MM.1S (cell line): ENCODE results near the gene SRPK2.

ENCODE experiments used
- DNase-seq: peaks from one replicate; pipeline ENCODE4 v3.0.0-alpha.2; 2015
- H2AFZ ChIP-seq: fragments of 300-600 bp; sonication (generic); 2 replicates; pipeline ENCODE4 v1.6.0; 2016; ENCODE audit warnings: antibody characterized with exemption, low read length
- H3F3A ChIP-seq: fragments of 300-600 bp; sonication (generic); 2 replicates; pipeline ENCODE4 v1.6.1; 2016; ENCODE audit warnings: mild to moderate bottlenecking, antibody characterized with exemption, low read length, moderate library complexity, mixed read lengths; ENCODE audit not compliant: insufficient read depth
- H3K27ac ChIP-seq: fragments of 300-600 bp; sonication (generic); 2 replicates; pipeline ENCODE4 v1.5.1; 2016; ENCODE audit warnings: mild to moderate bottlenecking, low read length
- H3K27me3 ChIP-seq: fragments of 300-600 bp; sonication (generic); replicated peaks from 2 replicates; pipeline ENCODE4 v1.6.0; 2016; ENCODE audit warnings: low read length; ENCODE audit not compliant: insufficient read depth
- H3K36me3 ChIP-seq: fragments of 300-600 bp; sonication (generic); replicated peaks from 2 replicates; pipeline ENCODE4 v1.6.1; 2016; ENCODE audit warnings: mild to moderate bottlenecking, low read length, mixed read lengths; ENCODE audit not compliant: insufficient read depth
- H3K4me1 ChIP-seq: fragments of 300-600 bp; sonication (generic); 2 replicates; pipeline ENCODE4 v1.6.1; 2016; ENCODE audit warnings: low read length, mixed read lengths
- H3K4me2 ChIP-seq: fragments of 300-600 bp; sonication (generic); 2 replicates; pipeline ENCODE4 v1.6.0; 2016; ENCODE audit warnings: low read depth, low read length
- H3K4me3 ChIP-seq: fragments of 300-600 bp; sonication (generic); 2 replicates; pipeline ENCODE4 v1.5.1; 2016; ENCODE audit warnings: low read length, mixed read lengths
- H3K79me2 ChIP-seq: fragments of 300-600 bp; sonication (generic); 2 replicates; pipeline ENCODE4 v1.6.1; 2016; ENCODE audit warnings: mixed run types, low read length, mixed read lengths
- H3K9ac ChIP-seq: fragments of 300-600 bp; sonication (generic); 2 replicates; pipeline ENCODE4 v1.6.1; 2016; ENCODE audit warnings: low read length, mixed read lengths
- H3K9me2 ChIP-seq: fragments of 300-600 bp; sonication (generic); replicated peaks from 2 replicates; pipeline ENCODE4 v1.6.1; 2016; ENCODE audit warnings: mild to moderate bottlenecking, low read length, mixed read lengths; ENCODE audit not compliant: insufficient read depth
- H3K9me3 ChIP-seq: fragments of 300-600 bp; sonication (generic); replicated peaks from 2 replicates; pipeline ENCODE4 v1.6.1; 2016; ENCODE audit warnings: mild to moderate bottlenecking, low read length, mixed read lengths; ENCODE audit not compliant: insufficient read depth
- H4K20me1 ChIP-seq: fragments of 300-600 bp; sonication (generic); 2 replicates; pipeline ENCODE4 v1.6.1; 2016; ENCODE audit warnings: mild to moderate bottlenecking, low read length, moderate library complexity, mixed read lengths; ENCODE audit not compliant: insufficient read depth
- EZH2 ChIP-seq: fragments of 300-600 bp; sonication (generic); optimal IDR thresholded peaks from 2 replicates; pipeline ENCODE3; 2017; ENCODE audit warnings: low read depth, mild to moderate bottlenecking, antibody characterized with exemption, low read length, mixed read lengths
- EZH2phosphoT487 ChIP-seq: fragments of 300-600 bp; sonication (generic); IDR thresholded peaks from 2 replicates; pipeline ENCODE4 v1.6.1; 2018; ENCODE audit warnings: antibody characterized with exemption, low read length
- TF ChIP-seq, protein P1 (sequence below): fragments of 300-600 bp; sonication (generic); IDR thresholded peaks from 2 replicates; pipeline ENCODE4 v1.5.1; 2016; ENCODE audit warnings: antibody characterized with exemption, low read length, mixed read lengths

SRPK2 gene

GRCh38 chr7:105127179-105127578 is 261.5 kb downstream of the SRPK2 start:
- peak; percentile 94 for DNase-seq
- Histone ChIP-seq H3K27ac (peak overlapping the region; percentile 97), H4K20me1 (no peaks in the 10 kb centered on the region), H3F3A (peaks cover 37% of the 10 kb centered on the region), H3K4me1 (peaks cover 62% of the 10 kb centered on the region), H3K36me3 (peaks cover 2% of the 10 kb centered on the region; the same call in 1 of the 2 replicates), H3K9ac (peak overlapping the region; percentile 64), H3K4me3 (peak overlapping the region; percentile 19; the same call in 1 of the 2 replicates), H2AFZ (no peak overlapping the region), H3K4me2 (peak overlapping the region; percentile 69), H3K9me2 (no peaks in the 10 kb centered on the region), H3K9me3 (no peaks in the 10 kb centered on the region), H3K27me3 (no peaks in the 10 kb centered on the region), H3K79me2 (peaks cover 61% of the 10 kb centered on the region)
- TF ChIP-seq, protein P1, sequence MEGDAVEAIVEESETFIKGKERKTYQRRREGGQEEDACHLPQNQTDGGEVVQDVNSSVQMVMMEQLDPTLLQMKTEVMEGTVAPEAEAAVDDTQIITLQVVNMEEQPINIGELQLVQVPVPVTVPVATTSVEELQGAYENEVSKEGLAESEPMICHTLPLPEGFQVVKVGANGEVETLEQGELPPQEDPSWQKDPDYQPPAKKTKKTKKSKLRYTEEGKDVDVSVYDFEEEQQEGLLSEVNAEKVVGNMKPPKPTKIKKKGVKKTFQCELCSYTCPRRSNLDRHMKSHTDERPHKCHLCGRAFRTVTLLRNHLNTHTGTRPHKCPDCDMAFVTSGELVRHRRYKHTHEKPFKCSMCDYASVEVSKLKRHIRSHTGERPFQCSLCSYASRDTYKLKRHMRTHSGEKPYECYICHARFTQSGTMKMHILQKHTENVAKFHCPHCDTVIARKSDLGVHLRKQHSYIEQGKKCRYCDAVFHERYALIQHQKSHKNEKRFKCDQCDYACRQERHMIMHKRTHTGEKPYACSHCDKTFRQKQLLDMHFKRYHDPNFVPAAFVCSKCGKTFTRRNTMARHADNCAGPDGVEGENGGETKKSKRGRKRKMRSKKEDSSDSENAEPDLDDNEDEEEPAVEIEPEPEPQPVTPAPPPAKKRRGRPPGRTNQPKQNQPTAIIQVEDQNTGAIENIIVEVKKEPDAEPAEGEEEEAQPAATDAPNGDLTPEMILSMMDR, result no peak
- TF ChIP-seq EZH2 (no peak), EZH2phosphoT487 (no peak)

DNA sequence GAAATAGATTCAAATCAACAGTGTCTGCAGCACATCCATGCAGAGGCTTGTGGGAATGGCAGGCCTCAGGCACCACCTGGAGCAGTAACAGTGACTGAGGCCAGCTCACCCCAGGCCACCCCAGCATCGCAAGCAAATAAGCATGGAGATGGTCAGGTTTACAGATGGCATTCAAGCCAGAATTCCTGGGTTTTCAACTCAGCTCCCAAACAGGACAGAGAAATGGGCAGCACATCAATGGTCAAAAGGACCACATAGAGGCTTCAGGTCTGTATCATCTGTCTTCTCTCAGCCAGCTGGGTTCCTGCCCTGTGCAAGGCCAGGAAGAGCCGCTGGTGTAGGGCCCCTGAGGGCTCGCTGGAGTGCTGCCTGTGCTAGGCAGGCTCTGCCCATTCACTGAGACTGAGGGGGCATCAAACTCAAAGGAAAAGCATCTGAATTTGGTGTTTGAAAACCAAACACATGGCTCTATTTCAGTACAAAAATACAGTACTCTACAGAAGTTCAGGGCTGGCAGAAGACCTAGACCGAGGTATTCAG is 262.2 kb downstream of the SRPK2 start:
- peak; percentile 55 for DNase-seq
- H3K4me3 ChIP-seq, result peak overlapping the region; percentile 19; the same call in 1 of the 2 replicates
- H3K79me2 ChIP-seq, result peaks cover 58% of the 10 kb centered on the region
- H3K4me2 ChIP-seq, result peak overlapping the region; percentile 69
- H3K27me3 ChIP-seq, result no peaks in the 10 kb centered on the region
- no peak overlapping the region for H2AFZ ChIP-seq
- H3K27ac ChIP-seq, result peak overlapping the region; percentile 97
- H3F3A ChIP-seq, result peaks cover 34% of the 10 kb centered on the region
- H3K9me3 ChIP-seq, result no peaks in the 10 kb centered on the region
- no peaks in the 10 kb centered on the region for H4K20me1 ChIP-seq
- peaks cover 55% of the 10 kb centered on the region for H3K4me1 ChIP-seq
- TF ChIP-seq EZH2 (no peak), EZH2phosphoT487 (no peak)
- TF ChIP-seq, protein P1, result no peak
- peak overlapping the region; percentile 60 for H3K9ac ChIP-seq
- H3K36me3 ChIP-seq, result peaks cover 2% of the 10 kb centered on the region; the same call in 1 of the 2 replicates
- H3K9me2 ChIP-seq, result no peaks in the 10 kb centered on the region

- H4K20me1 ChIP-seq, result no peaks in the 10 kb centered on the region
- no peak for TF ChIP-seq EZH2phosphoT487
- no peak for DNase-seq
- no peak overlapping the region for H3K4me3 ChIP-seq
- H3K4me1 ChIP-seq, result peaks cover 48% of the 10 kb centered on the region
- no peak overlapping the region for H2AFZ ChIP-seq
- no peaks in the 10 kb centered on the region for H3K9me3 ChIP-seq
- H3K9ac ChIP-seq, result no peak overlapping the region
- H3K4me2 ChIP-seq, result peak overlapping the region; percentile 69; the same call in 1 of the 2 replicates
- H3K9me2 ChIP-seq, result no peaks in the 10 kb centered on the region
- peak overlapping the region; percentile 97; the same call in 1 of the 2 replicates for H3K27ac ChIP-seq
- H3F3A ChIP-seq, result peaks cover 32% of the 10 kb centered on the region
- H3K27me3 ChIP-seq, result no peaks in the 10 kb centered on the region
- peaks cover 53% of the 10 kb centered on the region for H3K79me2 ChIP-seq
- H3K36me3 ChIP-seq, result peaks cover 2% of the 10 kb centered on the region; the same call in 1 of the 2 replicates
These were observed 263.0 kb downstream of the SRPK2 start for GRCh38 chr7:105125745-105126144.

DNA sequence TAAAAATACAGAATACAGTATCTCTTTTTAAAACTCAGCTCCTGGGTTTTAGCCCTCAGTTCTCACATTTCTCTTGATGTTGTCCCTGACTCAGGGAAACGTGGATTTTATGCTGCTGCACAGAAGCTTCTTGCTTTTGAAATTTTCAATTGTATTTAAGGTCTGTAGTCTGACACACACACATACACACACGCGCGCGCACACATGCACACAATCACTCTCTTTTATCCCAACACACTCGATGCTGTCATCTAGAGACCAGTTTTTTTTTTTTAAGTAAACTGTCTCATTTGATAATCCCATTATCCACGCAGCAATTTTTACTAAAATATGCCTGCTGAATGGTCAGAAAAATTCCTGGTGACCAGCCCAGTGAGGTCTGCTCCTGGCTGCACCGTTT is 266.1 kb downstream of the SRPK2 start:
- no peak overlapping the region for H3K4me3 ChIP-seq

More for the DNA sequence above, 266.1 kb downstream of the SRPK2 start:
- Histone ChIP-seq H3K9me2 (no peaks in the 10 kb centered on the region), H3K27ac (no peak overlapping the region), H3K9me3 (no peaks in the 10 kb centered on the region), H3K9ac (no peak overlapping the region), H2AFZ (no peak overlapping the region), H3F3A (peaks cover 17% of the 10 kb centered on the region), H3K27me3 (no peaks in the 10 kb centered on the region), H4K20me1 (no peaks in the 10 kb centered on the region), H3K4me1 (peaks cover 33% of the 10 kb centered on the region), H3K79me2 (peaks cover 37% of the 10 kb centered on the region), H3K36me3 (peaks cover 2% of the 10 kb centered on the region; the same call in 1 of the 2 replicates), H3K4me2 (no peak overlapping the region)
- DNase-seq, result no peak
- TF ChIP-seq EZH2 (no peak), EZH2phosphoT487 (no peak)
- TF ChIP-seq, protein P1, result no peak
